VCaP (cell line): ENCODE measurements around the gene KIR2DL4.
"Not testable (repeated sequence)": the region's sequence is repeated elsewhere in the genome, so short reads cannot be mapped to it uniquely, and the experiment has no call there.

Experiments
- H3K27ac ChIP-seq: fragments of 450-650 bp; 2 replicates; pipeline ENCODE4 v1.5.1; 2017
- CTCF ChIP-seq: fragments of 450-650 bp; conservative IDR thresholded peaks from 2 replicates; pipeline ENCODE4 v1.5.1; 2017; ENCODE audit warnings: mild to moderate bottlenecking, moderate library complexity

KIR2DL4 gene

GRCh38 chr19:54803410-54803809 lies at the start of gene KIR2DL4:
Gene KIR2DL4 (plus strand): TSS chr19:54803610. CDS start chr19:54803652, 42 bp downstream.
- H3K27ac ChIP-seq: no peak within 1 kb of the TSS
- no peak for TF ChIP-seq CTCF

- H3K27ac ChIP-seq: not testable (repeated sequence)
Observed at GRCh38 chr19:54756204-54757110, 47.0 kb upstream of the KIR2DL4 start.

- H3K27ac ChIP-seq: not testable (repeated sequence)
Observed at GRCh38 chr19:54758577-54758976, 44.8 kb upstream of the KIR2DL4 start.

- not testable (repeated sequence) for H3K27ac ChIP-seq
Observed at GRCh38 chr19:54764219-54764618, 39.2 kb upstream of the KIR2DL4 start.

- not testable (repeated sequence) for H3K27ac ChIP-seq
Observed at GRCh38 chr19:54766464-54766863, 36.9 kb upstream of the KIR2DL4 start.

- H3K27ac ChIP-seq: not testable (repeated sequence)
Observed at GRCh38 chr19:54769646-54770045, 33.8 kb upstream of the KIR2DL4 start, which contains the start of gene KIR2DL1. Gene KIR2DL1 (plus strand): TSS chr19:54769793. CDS start chr19:54769851, 58 bp downstream.

- not testable (repeated sequence) for H3K27ac ChIP-seq
Observed at GRCh38 chr19:54770511-54770910, 32.9 kb upstream of the KIR2DL4 start.

- not testable (repeated sequence) for H3K27ac ChIP-seq
Observed at GRCh38 chr19:54771018-54771960, 32.1 kb upstream of the KIR2DL4 start.

GRCh38 chr19:54772666-54773065 lies 30.7 kb upstream of the KIR2DL4 start:
- H3K27ac ChIP-seq: not testable (repeated sequence)

GRCh38 chr19:54775095-54775815 lies 28.2 kb upstream of the KIR2DL4 start:
- H3K27ac ChIP-seq: not testable (repeated sequence)

GRCh38 chr19:54775830-54776229 lies 27.6 kb upstream of the KIR2DL4 start:
- not testable (repeated sequence) for H3K27ac ChIP-seq

GRCh38 chr19:54777851-54778250 lies 25.6 kb upstream of the KIR2DL4 start:
- H3K27ac ChIP-seq: not testable (repeated sequence)

GRCh38 chr19:54778896-54779295 lies 24.5 kb upstream of the KIR2DL4 start:
- H3K27ac ChIP-seq: not testable (repeated sequence)

GRCh38 chr19:54782916-54783315 lies 20.5 kb upstream of the KIR2DL4 start:
- not testable (repeated sequence) for H3K27ac ChIP-seq

GRCh38 chr19:54786091-54786723 lies 17.2 kb upstream of the KIR2DL4 start:
- H3K27ac ChIP-seq: not testable (repeated sequence)

- H3K27ac ChIP-seq: not testable (repeated sequence)
Observed at GRCh38 chr19:54788154-54788553, 15.3 kb upstream of the KIR2DL4 start.
